Spleen (tissue), 7 donors: ENCODE data around the gene TLK2.
"Not testable (repeated sequence)": the region's sequence is repeated elsewhere in the genome, so short reads cannot be mapped to it uniquely, and the experiment has no call there.

Experiments
- CTCF ChIP-seq, 11 experiments: fragments of 200-600 bp in 7 of 11; fragments of 450-650 bp in 4 of 11; sonication (generic) in 4 of 11; IDR thresholded peaks in 8 of 11; conservative IDR thresholded peaks in 3 of 11; 1 replicate in 7 of 11; 2 replicates in 4 of 11; pipeline versions ENCODE4 v1.4.0 to v1.8.0; 2016 to 2021; ENCODE audit warnings: antibody characterized with exemption in 11 of 11, inconsistent platforms in 4 of 11, mild to moderate bottlenecking in 1 of 11
- POLR2A ChIP-seq, 3 donors: fragments of 450-650 bp; IDR thresholded peaks; one replicate each; pipeline ENCODE4 v1.5.1; 2017; ENCODE audit warnings: antibody characterized with exemption in 3 of 3, mild to moderate bottlenecking in 1 of 3
- donor health status: DM: no; HTN: no; CAD: no; lungs with moderate emphysema.
- donor health status: DM: no; HTN: no; CAD: no.
- donor health status: DM: no; HTN: no; CAD: no.

DNA sequence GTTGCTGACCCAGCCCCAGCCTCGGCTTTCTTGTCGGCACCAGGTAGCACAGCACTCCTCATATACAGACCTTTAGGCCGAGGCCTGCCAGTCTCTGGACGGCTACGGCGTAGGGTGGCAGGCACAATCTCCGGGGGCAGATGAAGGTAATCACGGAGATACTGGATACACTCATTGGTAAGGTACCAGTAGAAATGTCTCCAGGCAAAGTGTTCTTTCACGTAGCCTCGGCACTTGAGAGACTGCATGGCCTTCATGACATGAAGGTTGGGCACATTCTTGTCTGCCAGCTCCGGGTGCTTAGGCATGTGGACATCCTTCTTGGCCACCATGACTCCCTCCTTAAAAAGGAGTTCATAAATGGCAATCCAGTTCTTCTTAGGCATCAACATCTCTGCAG, 37.8 kb downstream of the TLK2 start:
- not testable (repeated sequence) for TF ChIP-seq POLR2A (IDR thresholded peaks at IDR 0.05); CTCF (IDR thresholded peaks at IDR 0.05 in 8 of 11, conservative IDR thresholded peaks at IDR 0.05 in 3 of 11)
